ENCODE results near the gene PHRF1. TPM values are rescaled to one million over a fixed set of nuclear protein-coding genes. Genes with fewer than 3 reads are reported as not detected.
A peak's percentile ranks its signal among the peaks of the same experiment; 100 is the strongest.

PHRF1 gene
- polyA plus RNA-seq, 1 of the 3 experiments (the other 2 are of a cell fraction), result 22.7 TPM

GRCh38 chr11:640021-640706 is 63.9 kb downstream of the PHRF1 start:
- Histone ChIP-seq H3K27ac (ENCODE audit: low read depth in 2 of 2, low read length in 1 of 2) (no peak overlapping the region), H3F3A (replicated peaks; ENCODE audit: insufficient read depth) (no peaks in the 10 kb centered on the region), H3K27me3 (ENCODE audit: insufficient read depth) (no peaks in the 10 kb centered on the region), H3K4me2 (no peak overlapping the region), H2AFZ (ENCODE audit: low read depth) (no peak overlapping the region), H3K9ac (no peak overlapping the region), H4K20me1 (ENCODE audit: insufficient read depth) (peaks cover 7% of the 10 kb centered on the region; the same call in 1 of the 2 replicates), H3K9me2 (no peaks in the 10 kb centered on the region), H3K4me1 (ENCODE audit: control insufficient read depth in 1 of 2, insufficient read depth in 2 of 2, low read depth in 1 of 2, low read length in 1 of 2) (peaks cover 0 to 12% of the 10 kb centered on the region in 2 experiments; a peak in 1 of 4 replicates), H3K36me3 (replicated peaks in 1 of 2; ENCODE audit: control insufficient read depth in 1 of 2, insufficient read depth in 2 of 2, low read length in 1 of 2) (peaks cover 0 to 5% of the 10 kb centered on the region in 2 experiments), H3K4me3 (ENCODE audit: low read depth in 2 of 2, low read length in 1 of 2) (no peak overlapping the region), H3K9me3 (no peaks in the 10 kb centered on the region), H3K79me2 (ENCODE audit: insufficient read depth) (no peaks in the 10 kb centered on the region)
- TF ChIP-seq USF1 (IDR thresholded peaks at IDR 0.05; ENCODE audit: borderline replicate concordance, low read depth), result no peak
- no peak for TF ChIP-seq RXRA (IDR thresholded peaks at IDR 0.05; ENCODE audit: borderline replicate concordance, low read depth)
- no peak for TF ChIP-seq GATA2 (CRISPR knock-in tag; IDR thresholded peaks at IDR 0.05)
- no peak for TF ChIP-seq MEF2A (IDR thresholded peaks at IDR 0.05; ENCODE audit: borderline replicate concordance, low read depth)
- no peak for TF ChIP-seq CTCF (IDR thresholded peaks at IDR 0.05)
- ChIA-PET CTCF (interaction anchor here (0.5 kb wide), 1 partner anchor 124 kb away, joined by 3 read pairs; no protein-coding TSS in a partner anchor), POLR2A (no interaction called here)
- peak; percentile 40 for DNase-seq
- 85% methylated on average over 42 of the region's 69 CpGs for WGBS (ENCODE audit: low lambda C conversion rate)

- POLR2A ChIA-PET, result interaction anchor here (1.1 kb wide), 1 partner anchor 20 kb away, joined by 3 read pairs; no protein-coding TSS in a partner anchor
- H3F3A ChIP-seq (replicated peaks; ENCODE audit: insufficient read depth), result no peaks in the 10 kb centered on the region
- H3K4me1 ChIP-seq (ENCODE audit: control insufficient read depth in 1 of 2, insufficient read depth in 2 of 2, low read depth in 1 of 2, low read length in 1 of 2), result peaks cover 0 to 10% of the 10 kb centered on the region in 2 experiments; a peak in 1 of 4 replicates
- no peaks in the 10 kb centered on the region for H3K9me2 ChIP-seq
- DNase-seq, result peak; percentile 32
- H3K4me2 ChIP-seq, result no peak overlapping the region
- no peak overlapping the region for H3K9ac ChIP-seq
- CTCF ChIA-PET, result interaction anchor here (1.1 to 1.6 kb wide), 2 partner anchors 63 to 88 kb away, joined by 3 read pairs; no protein-coding TSS in a partner anchor
- H4K20me1 ChIP-seq (ENCODE audit: insufficient read depth), result no peaks in the 10 kb centered on the region
- no peak overlapping the region for H2AFZ ChIP-seq (ENCODE audit: low read depth)
- H3K79me2 ChIP-seq (ENCODE audit: insufficient read depth), result no peaks in the 10 kb centered on the region
- H3K27ac ChIP-seq (ENCODE audit: low read depth in 2 of 2, low read length in 1 of 2), result no peak overlapping the region
- H3K4me3 ChIP-seq (ENCODE audit: low read depth in 2 of 2, low read length in 1 of 2), result no peak overlapping the region
- TF ChIP-seq ELF1 (IDR thresholded peaks at IDR 0.05), result no peak
- TF ChIP-seq PBX3 (IDR thresholded peaks at IDR 0.05), result no peak
- TF ChIP-seq GATA2 (CRISPR knock-in tag; IDR thresholded peaks at IDR 0.05), result no peak
- TF ChIP-seq GABPA (IDR thresholded peaks at IDR 0.05; ENCODE audit: low read depth), result no peak
- no peak for TF ChIP-seq RCOR1 (IDR thresholded peaks at IDR 0.05; ENCODE audit: low read length)
- TF ChIP-seq REST (IDR thresholded peaks at IDR 0.05; ENCODE audit: low read depth, low read length), result no peak
- no peak for TF ChIP-seq EZH2phosphoT487 (IDR thresholded peaks at IDR 0.05; ENCODE audit: borderline replicate concordance, low read depth)
- no peak for TF ChIP-seq FOXM1 (IDR thresholded peaks at IDR 0.05; ENCODE audit: low read depth)
- no peak for TF ChIP-seq RXRA (IDR thresholded peaks at IDR 0.05; ENCODE audit: borderline replicate concordance, low read depth)
- no peak for TF ChIP-seq FOSL2 (IDR thresholded peaks at IDR 0.05; ENCODE audit: borderline replicate concordance, low read depth)
- no peak for TF ChIP-seq MEF2A (IDR thresholded peaks at IDR 0.05; ENCODE audit: borderline replicate concordance, low read depth)
- H3K9me3 ChIP-seq, result no peaks in the 10 kb centered on the region
- WGBS (ENCODE audit: low lambda C conversion rate), result 96% methylated on average over 18 of the region's 19 CpGs
- no peaks in the 10 kb centered on the region for H3K27me3 ChIP-seq (ENCODE audit: insufficient read depth)
- peaks cover 0 to 5% of the 10 kb centered on the region in 2 experiments for H3K36me3 ChIP-seq (replicated peaks in 1 of 2; ENCODE audit: control insufficient read depth in 1 of 2, insufficient read depth in 2 of 2, low read length in 1 of 2)
Measured at GRCh38 chr11:641806-642370, 65.6 kb downstream of the PHRF1 start.
